Measurements from ENCODE around the gene PBX1. TPM values are rescaled to one million over a fixed set of nuclear protein-coding genes. Genes with fewer than 3 reads are reported as not detected.

Gene PBX1
- total and polyA plus RNA-seq, 2 donors (not counting 3 experiments of a cell fraction or from before 2014, with no cell fraction given), result 10.7 to 24.1 TPM

DNA sequence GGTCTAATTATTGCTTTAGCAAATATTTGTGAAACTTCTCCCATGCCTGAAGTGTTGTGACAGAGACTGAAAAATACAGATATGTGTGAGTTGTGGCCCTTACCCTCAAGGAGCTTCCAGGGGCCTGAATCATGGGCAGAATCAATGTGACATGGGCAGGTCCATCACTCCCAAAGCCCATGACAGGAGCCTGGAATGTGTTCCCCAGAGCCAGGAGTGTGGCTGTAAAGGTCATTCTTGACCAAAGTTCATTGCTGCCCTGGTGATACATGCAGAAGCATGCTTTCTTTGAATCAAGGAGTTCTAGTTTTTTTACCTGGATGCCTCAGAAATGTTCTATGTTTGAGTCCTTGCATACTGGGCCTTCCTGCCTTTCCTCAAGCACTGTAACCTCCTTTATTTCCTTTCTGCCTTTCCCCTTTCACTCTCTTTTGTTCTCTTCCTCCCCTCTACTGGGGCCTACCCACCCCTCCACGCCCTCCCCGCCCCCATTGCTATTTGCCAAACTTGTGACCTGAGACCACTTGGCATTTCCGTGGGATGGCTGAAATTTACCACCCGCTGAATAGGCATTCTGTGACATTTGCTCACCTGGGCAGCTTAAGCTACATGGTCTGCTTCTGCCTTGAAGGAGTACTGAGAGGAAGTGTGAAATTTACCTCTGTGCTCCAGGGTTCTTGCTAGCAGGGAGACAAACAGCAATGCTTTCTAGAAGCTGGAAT lies 19.7 kb downstream of the PBX1 start:
- Histone ChIP-seq H3K9ac (replicated peaks; ENCODE audit: extremely low read depth, insufficient read depth, low read length) (no peak overlapping the region), H3K27me3 (ENCODE audit: control insufficient read depth in 2 of 2, insufficient read depth in 2 of 2, low read length in 2 of 2) (no peaks in the 10 kb centered on the region), H3K36me3 (ENCODE audit: control insufficient read depth in 2 of 2, extremely low read depth in 1 of 2, insufficient read depth in 2 of 2, low read length in 2 of 2) (no peaks in the 10 kb centered on the region), H3K9me1 (replicated peaks; ENCODE audit: control insufficient read depth, extremely low read depth, insufficient read depth, low read length) (no peaks in the 10 kb centered on the region), H3K4me2 (ENCODE audit: insufficient read depth, low read length) (no peak overlapping the region), H4K20me1 (replicated peaks; ENCODE audit: control insufficient read depth, extremely low read depth, insufficient read depth, low read length) (no peaks in the 10 kb centered on the region), H3K9me3 (replicated peaks; ENCODE audit: control insufficient read depth, insufficient read depth, low read length) (no peaks in the 10 kb centered on the region), H3K4me3 (replicated peaks in 1 of 3; ENCODE audit: insufficient read depth in 1 of 3, low read depth in 1 of 3, low read length in 3 of 3) (no peak overlapping the region), H2AFZ (ENCODE audit: low read depth, low read length) (no peak overlapping the region), H3K4me1 (ENCODE audit: control insufficient read depth, extremely low read depth, insufficient read depth, low read length) (no peaks in the 10 kb centered on the region), H3K79me2 (ENCODE audit: control insufficient read depth, insufficient read depth, low read length) (no peaks in the 10 kb centered on the region), H3K27ac (ENCODE audit: insufficient read depth, low read depth, low read length) (no peak overlapping the region)
- dilution Hi-C loops (cut with MboI; ENCODE audit: extremely low pct_ligation_motif_present, low sequenced_read_pairs), result no loop called here
- POLR2A ChIA-PET, result no interaction called here
- CTCF ChIA-PET, result interaction anchor here (1.5 kb wide), 1 partner anchor 10 kb away, joined by 3 read pairs; no protein-coding TSS in a partner anchor
- TF ChIP-seq, protein P1, sequence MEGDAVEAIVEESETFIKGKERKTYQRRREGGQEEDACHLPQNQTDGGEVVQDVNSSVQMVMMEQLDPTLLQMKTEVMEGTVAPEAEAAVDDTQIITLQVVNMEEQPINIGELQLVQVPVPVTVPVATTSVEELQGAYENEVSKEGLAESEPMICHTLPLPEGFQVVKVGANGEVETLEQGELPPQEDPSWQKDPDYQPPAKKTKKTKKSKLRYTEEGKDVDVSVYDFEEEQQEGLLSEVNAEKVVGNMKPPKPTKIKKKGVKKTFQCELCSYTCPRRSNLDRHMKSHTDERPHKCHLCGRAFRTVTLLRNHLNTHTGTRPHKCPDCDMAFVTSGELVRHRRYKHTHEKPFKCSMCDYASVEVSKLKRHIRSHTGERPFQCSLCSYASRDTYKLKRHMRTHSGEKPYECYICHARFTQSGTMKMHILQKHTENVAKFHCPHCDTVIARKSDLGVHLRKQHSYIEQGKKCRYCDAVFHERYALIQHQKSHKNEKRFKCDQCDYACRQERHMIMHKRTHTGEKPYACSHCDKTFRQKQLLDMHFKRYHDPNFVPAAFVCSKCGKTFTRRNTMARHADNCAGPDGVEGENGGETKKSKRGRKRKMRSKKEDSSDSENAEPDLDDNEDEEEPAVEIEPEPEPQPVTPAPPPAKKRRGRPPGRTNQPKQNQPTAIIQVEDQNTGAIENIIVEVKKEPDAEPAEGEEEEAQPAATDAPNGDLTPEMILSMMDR (IDR thresholded peaks at IDR 0.05; ENCODE audit: extremely low read depth in 1 of 2, insufficient read depth in 1 of 2, low read depth in 1 of 2, low read length in 2 of 2), result no peak
- TF ChIP-seq FOS (IDR thresholded peaks at IDR 0.05; ENCODE audit: borderline replicate concordance, insufficient read depth, low read length) (no peak), POLR2AphosphoS5 (IDR thresholded peaks at IDR 0.05; ENCODE audit: insufficient read depth, low read depth, low read length) (no peak), POLR2A (IDR thresholded peaks at IDR 0.05; ENCODE audit: low read depth, low read length) (no peak), GATA2 (IDR thresholded peaks at IDR 0.05; ENCODE audit: insufficient read depth, insufficient read length, low read depth, low read length) (no peak), EZH2 (IDR thresholded peaks at IDR 0.05; ENCODE audit: borderline replicate concordance, low read depth, low read length, severe bottlenecking) (no peak), JUN (IDR thresholded peaks at IDR 0.05; ENCODE audit: borderline replicate concordance, insufficient read depth, insufficient read length, low read depth) (no peak), MYC (IDR thresholded peaks at IDR 0.05; ENCODE audit: low read depth, low read length) (no peak)
- TF ChIP-seq, protein P2, sequence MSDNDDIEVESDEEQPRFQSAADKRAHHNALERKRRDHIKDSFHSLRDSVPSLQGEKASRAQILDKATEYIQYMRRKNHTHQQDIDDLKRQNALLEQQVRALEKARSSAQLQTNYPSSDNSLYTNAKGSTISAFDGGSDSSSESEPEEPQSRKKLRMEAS (IDR thresholded peaks at IDR 0.05; ENCODE audit: insufficient read depth, insufficient read length), result no peak
- no peak for DNase-seq (ENCODE audit: low read depth, low spot score)
- BruUV-seq (replicated peaks), result no TSS peak
- intact Hi-C loops (cut with micrococcal nuclease), result no loop called here
- no peak for FAIRE-seq
